Measurements from ENCODE around the gene CRBN. TPM values are rescaled to one million over a fixed set of nuclear protein-coding genes. Genes with fewer than 3 reads are reported as not detected.

The CRBN gene
- polyA plus RNA-seq, 1 donor from 2014 or later, result 131 TPM

GRCh38 chr3:3209057-3209456, 29.6 kb upstream of the CRBN start:
- H3K79me2 ChIP-seq (replicated peaks; ENCODE audit: insufficient read depth, low read length), result no peaks in the 10 kb centered on the region
- TF ChIP-seq RAD21 (conservative IDR thresholded peaks at IDR 0.05) (no peak), EZH2 (IDR thresholded peaks at IDR 0.05; ENCODE audit: borderline replicate concordance, insufficient read depth, low read length, poor library complexity, severe bottlenecking) (no peak), EP300 (conservative IDR thresholded peaks at IDR 0.05; ENCODE audit: poor library complexity, severe bottlenecking) (no peak), MXI1 (conservative IDR thresholded peaks at IDR 0.05; ENCODE audit: poor library complexity, severe bottlenecking) (no peak), REST (IDR thresholded peaks at IDR 0.05; ENCODE audit: borderline replicate concordance) (no peak), TAF1 (IDR thresholded peaks at IDR 0.05; ENCODE audit: low read depth) (no peak), SMC3 (conservative IDR thresholded peaks at IDR 0.05; ENCODE audit: poor library complexity) (no peak), CTCF (IDR thresholded peaks at IDR 0.05; ENCODE audit: poor library complexity, severe bottlenecking) (no peak), POLR2AphosphoS5 (IDR thresholded peaks at IDR 0.05) (no peak)
- H3K36me3 ChIP-seq (ENCODE audit: insufficient read depth, low read length), result no peaks in the 10 kb centered on the region
- H3K4me2 ChIP-seq (ENCODE audit: low read length), result no peak overlapping the region
- no peaks in the 10 kb centered on the region for H3K9me2 ChIP-seq (ENCODE audit: insufficient read depth, low read length)
- H3K27me3 ChIP-seq (ENCODE audit: insufficient read depth, low read depth, low read length), result no peaks in the 10 kb centered on the region
- no peak overlapping the region for H3K4me3 ChIP-seq (ENCODE audit: low read length)
- no peak overlapping the region for H2AFZ ChIP-seq (ENCODE audit: low read depth, low read length)
- no peaks in the 10 kb centered on the region for H4K20me1 ChIP-seq (ENCODE audit: insufficient read depth)
- no peaks in the 10 kb centered on the region for H3K9me3 ChIP-seq (ENCODE audit: low read length)
- no peak overlapping the region for H3K27ac ChIP-seq (ENCODE audit: low read length)
- H3F3A ChIP-seq (ENCODE audit: insufficient read depth, low read length, poor library complexity, severe bottlenecking), result no peaks in the 10 kb centered on the region
- no peak overlapping the region for H3K9ac ChIP-seq (ENCODE audit: low read length)

- no peaks in the 10 kb centered on the region for H3K9me2 ChIP-seq (ENCODE audit: insufficient read depth, low read length)
- no peak for TF ChIP-seq REST (IDR thresholded peaks at IDR 0.05; ENCODE audit: borderline replicate concordance)
- TF ChIP-seq EP300 (conservative IDR thresholded peaks at IDR 0.05; ENCODE audit: poor library complexity, severe bottlenecking), result no peak
- TF ChIP-seq POLR2AphosphoS5 (IDR thresholded peaks at IDR 0.05), result no peak
- TF ChIP-seq EZH2 (IDR thresholded peaks at IDR 0.05; ENCODE audit: borderline replicate concordance, insufficient read depth, low read length, poor library complexity, severe bottlenecking), result no peak
- no peak for TF ChIP-seq RAD21 (conservative IDR thresholded peaks at IDR 0.05)
- TF ChIP-seq TAF1 (IDR thresholded peaks at IDR 0.05; ENCODE audit: low read depth), result no peak
- TF ChIP-seq MXI1 (conservative IDR thresholded peaks at IDR 0.05; ENCODE audit: poor library complexity, severe bottlenecking), result no peak
- TF ChIP-seq SMC3 (conservative IDR thresholded peaks at IDR 0.05; ENCODE audit: poor library complexity), result no peak
- no peak for TF ChIP-seq CTCF (IDR thresholded peaks at IDR 0.05; ENCODE audit: poor library complexity, severe bottlenecking)
- H3K9me3 ChIP-seq (ENCODE audit: low read length), result no peaks in the 10 kb centered on the region
- no peak overlapping the region for H3K27ac ChIP-seq (ENCODE audit: low read length)
- no peaks in the 10 kb centered on the region for H3K27me3 ChIP-seq (ENCODE audit: insufficient read depth, low read depth, low read length)
- no peak overlapping the region for H2AFZ ChIP-seq (ENCODE audit: low read depth, low read length)
- H3K4me3 ChIP-seq (ENCODE audit: low read length), result no peak overlapping the region
- no peak overlapping the region for H3K9ac ChIP-seq (ENCODE audit: low read length)
- no peaks in the 10 kb centered on the region for H3K36me3 ChIP-seq (ENCODE audit: insufficient read depth, low read length)
- no peaks in the 10 kb centered on the region for H3F3A ChIP-seq (ENCODE audit: insufficient read depth, low read length, poor library complexity, severe bottlenecking)
- no peaks in the 10 kb centered on the region for H4K20me1 ChIP-seq (ENCODE audit: insufficient read depth)
- H3K4me2 ChIP-seq (ENCODE audit: low read length), result no peak overlapping the region
- H3K79me2 ChIP-seq (replicated peaks; ENCODE audit: insufficient read depth, low read length), result no peaks in the 10 kb centered on the region
These were observed 22.1 kb upstream of the CRBN start for GRCh38 chr3:3201611-3202010.

Measured in neural cell (in vitro differentiated cells).